Sigmoid colon (tissue), 4 donors: ENCODE measurements around the gene LSMEM2.

Source experiments
- CTCF ChIP-seq, 4 experiments: fragments of 450-650 bp in 3 of 4; fragments of 200-600 bp in 1 of 4; IDR thresholded peaks; one replicate each; pipeline ENCODE4 v1.5.1; 2016 to 2019; ENCODE audit warnings: antibody characterized with exemption in 4 of 4, mild to moderate bottlenecking in 3 of 4, moderate library complexity in 2 of 4
- POLR2A ChIP-seq, 2 donors: fragments of 450-650 bp; IDR thresholded peaks; one replicate each; pipeline ENCODE4 v1.6.1; 2016; ENCODE audit warnings: antibody characterized with exemption in 2 of 2, mild to moderate bottlenecking in 2 of 2, moderate library complexity in 2 of 2
- POLR2AphosphoS5 ChIP-seq, 4 donors: sonication (generic); formaldehyde crosslinking; IDR thresholded peaks; one replicate each; pipeline ENCODE4 v1.6.1; 2017; ENCODE audit warnings: antibody characterized with exemption in 4 of 4

- no peak for TF ChIP-seq POLR2A (IDR thresholded peaks at IDR 0.05)
- no peak for TF ChIP-seq CTCF (IDR thresholded peaks at IDR 0.05)
- TF ChIP-seq POLR2AphosphoS5 (IDR thresholded peaks at IDR 0.05) = no peak
These were observed 29.4 kb upstream of the LSMEM2 start for GRCh38 chr3:50249457-50249856.
